HG02798 (cell line): ENCODE measurements around the gene TEKT1.
"Not testable (repeated sequence)": the region's sequence is repeated elsewhere in the genome, so short reads cannot be mapped to it uniquely, and the experiment has no call there.

Experiments
- ATAC-seq: cut with Tn5 transposase; IDR thresholded peaks from one replicate; pipeline ENCODE4 v1.9.1; 2021; ENCODE audit warnings: mild to moderate bottlenecking; ENCODE audit not compliant: unreplicated experiment, poor library complexity

Gene TEKT1

DNA sequence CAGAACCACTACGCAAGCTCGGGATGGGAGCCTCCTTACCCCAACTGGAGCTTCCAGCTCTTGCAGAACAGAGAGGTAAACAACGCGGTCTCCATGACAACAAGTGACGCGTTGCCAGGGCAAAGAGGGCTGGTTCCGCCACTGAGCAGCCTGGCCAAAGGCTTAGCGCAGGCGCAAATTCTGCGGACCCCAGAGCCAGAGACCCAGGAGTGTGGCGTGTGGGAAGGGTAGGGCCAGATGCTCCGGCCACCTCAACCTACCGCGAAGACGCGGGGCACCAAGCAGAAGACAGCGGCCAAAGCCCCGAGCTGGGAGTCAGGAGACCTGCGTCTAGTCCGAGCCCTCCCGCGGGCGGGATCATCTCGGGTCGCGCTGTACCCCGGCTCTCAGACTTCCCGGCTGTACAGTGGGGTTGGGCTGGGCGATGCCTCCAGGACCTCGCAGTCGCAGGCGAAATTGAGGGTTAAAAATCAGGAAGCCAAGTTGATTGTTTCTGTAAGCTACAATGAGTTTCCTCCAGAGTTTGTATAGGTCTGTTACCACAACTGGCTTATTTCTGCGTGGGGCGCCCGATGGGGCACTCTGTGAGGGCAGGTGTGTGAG, at the start of gene TEKT1:
TEKT1 (minus strand) TSS at position 69 of the 603 bp plus-strand sequence. CDS start 1,353 bp downstream, outside the sequence.
- no peak for ATAC-seq

- not testable (repeated sequence) for ATAC-seq
Measured at GRCh38 chr17:6879221-6879975, 47.9 kb upstream of the TEKT1 start.

DNA sequence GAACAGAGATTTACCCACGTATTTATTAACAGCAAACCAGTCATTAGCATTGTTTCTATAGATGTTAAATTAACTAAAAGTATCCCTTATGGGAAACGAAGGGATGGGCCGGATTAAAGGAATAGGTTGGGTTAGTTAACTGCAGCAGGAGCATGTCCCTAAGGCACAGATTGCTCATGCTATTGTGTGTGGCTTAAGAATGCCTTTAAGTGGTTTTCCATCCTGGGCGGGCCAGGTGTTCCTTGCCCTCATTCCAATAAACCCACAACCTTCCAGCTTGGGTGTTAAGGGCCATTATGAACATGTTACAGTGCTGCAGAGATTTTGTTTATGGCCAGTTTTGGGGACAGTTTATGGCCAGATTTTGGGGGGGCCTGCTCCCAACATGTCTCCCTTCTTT, 43.7 kb upstream of the TEKT1 start:
- not testable (repeated sequence) for ATAC-seq

GRCh38 chr17:6872936-6873335, 41.4 kb upstream of the TEKT1 start:
- ATAC-seq: no peak

DNA sequence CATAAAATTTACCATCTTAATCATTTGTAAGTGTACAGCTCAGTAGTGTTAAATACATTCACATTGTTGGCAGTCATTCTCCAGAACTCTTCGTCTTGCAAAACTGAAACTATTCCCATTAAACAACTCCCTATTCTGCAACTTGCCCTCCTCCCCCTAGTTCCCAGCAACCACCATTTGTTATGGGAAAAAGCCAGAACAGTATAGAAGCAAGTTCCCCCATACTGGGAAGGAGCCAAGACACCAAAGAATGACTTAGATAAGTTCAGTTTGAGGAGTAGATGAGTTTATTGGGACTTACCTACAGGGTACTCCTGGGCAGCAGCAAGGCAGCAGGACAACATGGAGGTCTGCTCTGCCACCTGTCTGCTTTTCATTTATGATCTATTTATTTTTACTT, 39.3 kb upstream of the TEKT1 start:
- no peak for ATAC-seq

- ATAC-seq: no peak
Measured at GRCh38 chr17:6868582-6868981, 37.1 kb upstream of the TEKT1 start.

- no peak for ATAC-seq
Measured at GRCh38 chr17:6867849-6868248, 36.3 kb upstream of the TEKT1 start.

GRCh38 chr17:6862825-6863224, 31.3 kb upstream of the TEKT1 start:
- ATAC-seq: no peak

DNA sequence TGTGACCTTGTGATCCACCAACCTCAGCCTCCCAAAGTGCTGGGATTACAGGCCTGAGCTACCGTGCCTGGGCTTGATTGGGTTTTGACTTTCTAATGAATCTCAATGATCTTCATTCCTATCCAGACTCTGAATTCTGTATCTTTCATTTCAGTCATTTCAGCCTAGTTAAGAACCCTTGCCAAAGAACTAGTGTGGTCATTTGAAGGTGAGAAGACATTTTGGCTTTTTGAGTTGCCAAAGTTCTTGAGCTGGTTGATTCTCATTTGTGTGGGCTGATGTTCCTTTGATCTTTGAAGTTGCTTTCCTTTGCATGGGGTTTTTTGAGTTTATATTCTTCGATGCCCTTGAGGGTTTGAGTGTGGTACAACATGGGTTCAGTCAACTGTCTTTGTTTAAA, 30.6 kb upstream of the TEKT1 start:
- no peak for ATAC-seq

DNA sequence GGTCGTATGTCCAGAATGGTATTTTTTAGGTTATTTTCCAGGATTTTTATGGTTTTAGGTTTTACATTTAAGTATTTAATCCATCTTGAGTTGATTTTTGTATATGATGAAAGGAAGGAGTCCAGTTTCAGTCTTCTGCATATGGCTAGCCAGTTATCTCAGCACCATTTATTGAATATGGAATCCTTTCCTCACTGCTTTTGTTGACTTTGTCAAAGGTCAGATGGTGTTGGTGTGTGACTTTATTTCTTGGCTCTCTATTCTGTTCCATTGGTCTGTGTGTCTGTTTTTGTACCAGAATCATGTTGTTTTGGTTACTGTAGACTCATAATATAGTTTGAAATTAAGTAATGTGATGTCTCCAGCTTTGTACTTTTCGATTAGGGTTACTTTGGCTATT, 26.4 kb upstream of the TEKT1 start:
- no peak for ATAC-seq

DNA sequence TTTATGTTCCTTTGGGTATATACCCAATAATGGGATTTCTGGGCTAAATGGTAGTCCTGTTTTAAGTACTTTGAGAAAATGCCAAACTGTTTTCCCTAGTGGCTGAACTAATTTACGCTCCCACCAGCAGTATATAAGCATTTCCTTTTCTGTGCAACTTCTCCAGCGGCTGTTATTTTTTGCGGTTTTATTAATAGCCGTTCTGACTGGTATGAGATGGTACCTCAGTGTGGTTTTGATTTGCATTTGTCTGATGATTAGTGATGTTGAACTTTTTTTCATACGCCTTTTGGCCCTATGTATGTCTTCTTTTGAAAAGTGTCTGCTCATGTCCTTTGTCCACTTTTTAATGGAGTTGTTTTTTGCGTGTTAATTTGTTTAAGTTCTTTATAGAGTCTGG, 25.8 kb upstream of the TEKT1 start:
- ATAC-seq: no peak

DNA sequence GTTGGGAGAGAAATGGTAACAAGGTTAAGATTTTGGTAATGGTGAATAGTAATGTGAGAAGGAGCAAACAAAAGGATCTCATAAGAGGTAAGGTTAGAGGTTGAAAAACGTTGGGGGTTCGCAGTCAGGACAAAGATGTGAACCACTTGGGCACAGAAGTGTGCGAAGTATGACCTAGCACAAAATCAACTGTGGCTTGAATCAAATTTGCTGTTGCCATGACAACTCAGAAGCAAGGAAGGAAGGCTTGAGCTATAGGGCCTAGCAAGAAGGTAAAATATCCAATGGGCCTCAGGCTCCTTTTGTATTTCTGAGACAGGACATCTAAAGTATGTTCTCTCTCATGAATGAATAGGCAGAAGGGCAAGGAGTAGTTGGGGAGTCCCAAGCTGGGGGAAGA, 24.5 kb upstream of the TEKT1 start:
- no peak for ATAC-seq

DNA sequence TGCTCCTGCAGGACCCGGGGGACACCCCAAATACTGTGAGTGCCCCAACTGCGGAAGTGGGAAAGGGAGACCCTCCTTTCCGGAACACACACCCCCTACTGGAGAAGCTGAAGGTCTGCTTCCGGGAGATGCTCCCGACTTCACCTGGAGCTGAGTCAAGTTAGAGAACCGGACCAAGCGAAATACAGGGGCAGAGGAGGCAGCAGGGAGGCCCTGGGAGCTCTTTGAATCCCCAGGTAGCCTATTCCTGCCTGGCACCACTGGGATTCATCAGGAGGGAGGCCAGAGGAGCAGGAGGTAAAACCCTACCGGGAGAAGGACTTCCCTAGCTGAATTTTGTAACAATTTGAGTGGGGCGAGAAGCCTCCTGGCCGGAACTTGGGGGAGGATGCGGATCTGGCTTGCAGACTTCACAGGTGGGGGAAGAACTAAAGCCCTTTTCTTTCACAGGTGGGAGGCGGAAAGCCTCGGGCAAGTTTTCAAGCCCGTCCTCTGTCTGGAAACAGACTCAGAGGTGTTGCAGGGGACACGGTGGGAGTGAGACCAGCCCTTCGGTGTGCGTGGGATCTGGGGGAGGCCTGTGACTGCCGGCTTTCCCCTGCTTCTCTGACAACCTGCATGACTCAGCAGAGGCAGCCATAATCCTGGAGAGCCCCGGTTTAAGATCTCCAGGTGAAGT, 22.4 kb upstream of the TEKT1 start:
- no peak for ATAC-seq

GRCh38 chr17:6848545-6849179, 17.1 kb upstream of the TEKT1 start:
- not testable (repeated sequence) for ATAC-seq

DNA sequence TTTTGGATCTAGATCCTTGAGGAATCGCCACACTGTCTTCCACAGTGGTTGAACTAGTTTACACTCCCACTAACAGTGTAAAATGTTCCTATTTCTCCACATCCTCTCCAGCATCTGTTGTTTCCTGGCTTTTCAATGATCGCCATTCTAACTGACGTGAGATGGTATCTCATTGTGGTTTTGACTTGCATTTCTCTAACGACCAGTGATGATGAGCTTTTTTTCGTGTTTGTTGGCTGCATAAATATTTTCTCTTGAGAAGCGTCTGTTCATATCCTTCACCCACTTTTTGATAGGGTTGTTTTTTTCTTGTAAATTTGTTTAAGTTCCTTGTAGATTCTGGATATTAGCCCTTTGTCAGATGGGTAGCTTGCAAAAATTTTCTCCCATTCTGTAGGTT, 14.6 kb upstream of the TEKT1 start:
- not testable (repeated sequence) for ATAC-seq

DNA sequence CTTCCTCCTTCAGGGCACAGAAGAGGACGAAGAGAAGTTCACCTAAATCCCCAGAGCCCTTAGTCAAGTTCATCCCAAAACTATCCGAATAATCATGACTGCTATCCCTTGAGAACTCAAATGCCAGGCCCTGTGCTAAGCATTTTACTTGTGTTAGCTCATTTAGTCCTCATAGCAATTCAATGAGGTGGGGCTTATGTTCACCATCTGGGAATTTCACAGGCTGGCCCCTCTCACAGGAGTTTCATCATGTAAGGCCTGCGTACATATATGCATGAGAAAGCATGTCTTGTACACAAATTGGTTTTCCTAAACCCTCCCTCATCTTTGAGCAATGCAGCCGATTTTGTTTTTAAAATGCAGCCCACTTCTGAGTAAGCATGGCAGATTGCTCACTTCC, 12.9 kb upstream of the TEKT1 start:
- not testable (repeated sequence) for ATAC-seq

DNA sequence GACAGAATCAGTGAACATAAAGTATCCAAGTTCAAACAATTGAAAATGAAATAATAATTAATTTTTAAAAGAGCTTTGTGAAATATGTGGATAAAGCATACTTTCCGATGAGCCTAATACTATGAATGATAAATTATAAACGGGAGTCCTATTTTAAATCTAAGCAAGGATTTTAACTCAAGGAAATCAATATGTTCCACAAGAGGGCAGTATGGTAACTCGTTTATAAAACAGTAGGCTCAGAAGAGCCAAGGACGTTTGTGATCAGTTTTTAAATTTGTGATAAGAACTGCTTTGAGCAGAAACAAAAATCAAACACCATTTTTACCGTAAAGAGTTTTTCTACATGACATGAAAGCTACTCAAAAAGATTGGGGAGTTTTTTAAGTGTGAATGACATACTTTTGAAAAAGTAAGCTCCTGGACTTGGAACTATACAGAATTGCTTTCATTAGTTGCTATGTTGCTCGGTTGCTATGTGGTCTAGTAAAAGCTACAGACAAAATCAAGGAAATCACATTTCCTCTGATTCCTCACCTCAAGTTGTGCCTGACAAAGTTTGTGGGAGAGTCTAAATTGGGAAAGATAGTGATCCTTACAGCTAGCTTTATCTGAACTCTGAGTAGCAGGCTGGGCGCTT, 11.8 kb upstream of the TEKT1 start:
- ATAC-seq: no peak

- ATAC-seq: not testable (repeated sequence)
Measured at GRCh38 chr17:6841769-6842168, 10.2 kb upstream of the TEKT1 start.

- ATAC-seq: no peak
Measured at GRCh38 chr17:6830383-6830986, 1.0 kb downstream of the TEKT1 start.

GRCh38 chr17:6823011-6823442, 8.5 kb downstream of the TEKT1 start:
- no peak for ATAC-seq
